ENCODE measurements around the gene HHATL. TPM values are rescaled to one million over a fixed set of nuclear protein-coding genes. Genes with fewer than 3 reads are reported as not detected.

Gene HHATL
- total RNA-seq, 3 donors from 2014 or later = 0.70 TPM; not detected in 2

GRCh38 chr3:42705962-42706585 is 3.5 kb upstream of the HHATL start:
- no peak overlapping the region for H3K4me3 ChIP-seq
- no peaks in the 10 kb centered on the region for H3K4me1 ChIP-seq (ENCODE audit: low read depth)
- TF ChIP-seq CTCF (IDR thresholded peaks at IDR 0.05) = no peak
- ATAC-seq (no peak), DNase-seq (peak in 1 of 3 donors; percentile 20)
- intact Hi-C loops (cut with DNase I, micrococcal nuclease) = no loop called here
- no peaks in the 10 kb centered on the region for H3K9me3 ChIP-seq
- no peaks in the 10 kb centered on the region for H3K36me3 ChIP-seq (ENCODE audit: low read depth)

- intact Hi-C loops (cut with DNase I, micrococcal nuclease) = no loop called here
- no peaks in the 10 kb centered on the region for H3K9me3 ChIP-seq
- TF ChIP-seq CTCF (IDR thresholded peaks at IDR 0.05) = no peak
- DNase-seq (peak in 1 of 3 donors; percentile 32), ATAC-seq (no peak)
- no peak overlapping the region for H3K4me3 ChIP-seq
- H3K36me3 ChIP-seq (ENCODE audit: low read depth) = no peaks in the 10 kb centered on the region
- no peaks in the 10 kb centered on the region for H3K4me1 ChIP-seq (ENCODE audit: low read depth)
Observed at GRCh38 chr3:42705058-42705767, 2.6 kb upstream of the HHATL start.

GRCh38 chr3:42704136-42704841 is 1.7 kb upstream of the HHATL start:
- H3K36me3 ChIP-seq (ENCODE audit: low read depth) = no peaks in the 10 kb centered on the region
- TF ChIP-seq CTCF (IDR thresholded peaks at IDR 0.05) = no peak
- intact Hi-C loops (cut with DNase I, micrococcal nuclease) = no loop called here
- H3K4me3 ChIP-seq = no peak overlapping the region
- H3K9me3 ChIP-seq = no peaks in the 10 kb centered on the region
- no peak for DNase-seq
- H3K4me1 ChIP-seq (ENCODE audit: low read depth) = no peaks in the 10 kb centered on the region
- no peak for ATAC-seq

GRCh38 chr3:42703695-42704025 is 1.1 kb upstream of the HHATL start:
- H3K9me3 ChIP-seq = no peaks in the 10 kb centered on the region
- DNase-seq (no peak), ATAC-seq (no peak)
- no peak for TF ChIP-seq CTCF (IDR thresholded peaks at IDR 0.05)
- no peaks in the 10 kb centered on the region for H3K36me3 ChIP-seq (ENCODE audit: low read depth)
- no peaks in the 10 kb centered on the region for H3K4me1 ChIP-seq (ENCODE audit: low read depth)
- intact Hi-C loops (cut with DNase I, micrococcal nuclease) = no loop called here
- no peak overlapping the region for H3K4me3 ChIP-seq

GRCh38 chr3:42702982-42703694 is 540 bp upstream of the HHATL start:
- no peaks in the 10 kb centered on the region for H3K9me3 ChIP-seq
- no peak for TF ChIP-seq CTCF (IDR thresholded peaks at IDR 0.05)
- intact Hi-C loops (cut with DNase I, micrococcal nuclease) = no loop called here
- no peaks in the 10 kb centered on the region for H3K36me3 ChIP-seq (ENCODE audit: low read depth)
- no peaks in the 10 kb centered on the region for H3K4me1 ChIP-seq (ENCODE audit: low read depth)
- no peak for ATAC-seq
- H3K4me3 ChIP-seq = no peak overlapping the region
- no peak for DNase-seq

Measured in mucosa of descending colon (tissue), 3 donors.